ENCODE results near the gene LPP.

DNA sequence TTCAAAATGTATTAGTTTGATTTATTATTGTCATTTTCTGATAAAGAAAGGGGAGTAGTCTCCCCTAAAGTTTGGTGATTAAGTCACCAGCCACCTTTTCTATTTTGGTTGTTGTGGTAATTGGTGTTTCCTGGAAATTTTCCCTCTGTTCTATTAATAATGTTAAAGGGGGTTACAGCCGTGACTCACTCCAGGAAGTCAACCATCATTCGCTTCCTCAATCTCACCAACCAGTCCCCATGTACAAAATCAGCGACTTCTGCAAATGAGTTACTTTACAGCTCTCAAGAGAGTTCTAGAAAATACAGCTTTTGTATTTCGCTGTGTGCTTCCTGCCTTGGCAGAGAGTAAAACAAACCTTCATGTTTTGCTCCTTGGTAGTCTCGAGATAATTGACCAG lies 285.1 kb downstream of the LPP start:
- TF ChIP-seq, protein P1, sequence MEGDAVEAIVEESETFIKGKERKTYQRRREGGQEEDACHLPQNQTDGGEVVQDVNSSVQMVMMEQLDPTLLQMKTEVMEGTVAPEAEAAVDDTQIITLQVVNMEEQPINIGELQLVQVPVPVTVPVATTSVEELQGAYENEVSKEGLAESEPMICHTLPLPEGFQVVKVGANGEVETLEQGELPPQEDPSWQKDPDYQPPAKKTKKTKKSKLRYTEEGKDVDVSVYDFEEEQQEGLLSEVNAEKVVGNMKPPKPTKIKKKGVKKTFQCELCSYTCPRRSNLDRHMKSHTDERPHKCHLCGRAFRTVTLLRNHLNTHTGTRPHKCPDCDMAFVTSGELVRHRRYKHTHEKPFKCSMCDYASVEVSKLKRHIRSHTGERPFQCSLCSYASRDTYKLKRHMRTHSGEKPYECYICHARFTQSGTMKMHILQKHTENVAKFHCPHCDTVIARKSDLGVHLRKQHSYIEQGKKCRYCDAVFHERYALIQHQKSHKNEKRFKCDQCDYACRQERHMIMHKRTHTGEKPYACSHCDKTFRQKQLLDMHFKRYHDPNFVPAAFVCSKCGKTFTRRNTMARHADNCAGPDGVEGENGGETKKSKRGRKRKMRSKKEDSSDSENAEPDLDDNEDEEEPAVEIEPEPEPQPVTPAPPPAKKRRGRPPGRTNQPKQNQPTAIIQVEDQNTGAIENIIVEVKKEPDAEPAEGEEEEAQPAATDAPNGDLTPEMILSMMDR (IDR thresholded peaks at IDR 0.05): no peak
- no peak for TF ChIP-seq POLR2A (IDR thresholded peaks at IDR 0.05)
